ENCODE data around the gene NR4A2.
"Not testable (repeated sequence)": the region's sequence is repeated elsewhere in the genome, so short reads cannot be mapped to it uniquely, and the experiment has no call there.

Gene NR4A2

GRCh38 chr2:156319811-156320485 is 12.6 kb downstream of the NR4A2 start:
- Histone ChIP-seq H3K27me3 (ENCODE audit: control insufficient read depth, insufficient read depth, low read length) (peaks cover 84% of the 10 kb centered on the region), H3K27ac (ENCODE audit: low read depth, low read length) (no peak overlapping the region), H3K4me1 (ENCODE audit: control insufficient read depth, insufficient read depth, low read length) (peaks cover 6% of the 10 kb centered on the region), H3K36me3 (ENCODE audit: control insufficient read depth, insufficient read depth, low read length) (no peaks in the 10 kb centered on the region), H3K9ac (ENCODE audit: low read length) (no peak overlapping the region), H3K4me3 (ENCODE audit: low read depth, low read length) (peak overlapping the region; percentile 59), H3K9me3 (ENCODE audit: control insufficient read depth, insufficient read depth, low read depth, low read length) (no peaks in the 10 kb centered on the region; the same call in 1 of the 2 replicates)

GRCh38 chr2:156317631-156318030 is 14.9 kb downstream of the NR4A2 start:
- H3K36me3 ChIP-seq (ENCODE audit: control insufficient read depth, insufficient read depth, low read length), result no peaks in the 10 kb centered on the region
- H3K27me3 ChIP-seq (ENCODE audit: control insufficient read depth, insufficient read depth, low read length), result peaks cover 61% of the 10 kb centered on the region
- no peak overlapping the region for H3K4me3 ChIP-seq (ENCODE audit: low read depth, low read length)
- peaks cover 6% of the 10 kb centered on the region for H3K4me1 ChIP-seq (ENCODE audit: control insufficient read depth, insufficient read depth, low read length)
- no peak overlapping the region for H3K27ac ChIP-seq (ENCODE audit: low read depth, low read length)
- H3K9me3 ChIP-seq (ENCODE audit: control insufficient read depth, insufficient read depth, low read depth, low read length), result no peaks in the 10 kb centered on the region; the same call in 1 of the 2 replicates
- H3K9ac ChIP-seq (ENCODE audit: low read length), result no peak overlapping the region

GRCh38 chr2:156311976-156312375 is 20.5 kb downstream of the NR4A2 start:
- Histone ChIP-seq H3K4me1 (ENCODE audit: control insufficient read depth, insufficient read depth, low read length) (no peaks in the 10 kb centered on the region), H3K9ac (ENCODE audit: low read length) (no peak overlapping the region), H3K27ac (ENCODE audit: low read depth, low read length) (no peak overlapping the region), H3K4me3 (ENCODE audit: low read depth, low read length) (no peak overlapping the region), H3K9me3 (ENCODE audit: control insufficient read depth, insufficient read depth, low read depth, low read length) (no peaks in the 10 kb centered on the region), H3K36me3 (ENCODE audit: control insufficient read depth, insufficient read depth, low read length) (no peaks in the 10 kb centered on the region), H3K27me3 (ENCODE audit: control insufficient read depth, insufficient read depth, low read length) (peaks cover 5% of the 10 kb centered on the region; the same call in 1 of the 2 replicates)

- no peaks in the 10 kb centered on the region for H3K4me1 ChIP-seq (ENCODE audit: control insufficient read depth, insufficient read depth, low read length)
- no peak overlapping the region for H3K27ac ChIP-seq (ENCODE audit: low read depth, low read length)
- H3K9ac ChIP-seq (ENCODE audit: low read length), result no peak overlapping the region
- H3K36me3 ChIP-seq (ENCODE audit: control insufficient read depth, insufficient read depth, low read length), result no peaks in the 10 kb centered on the region
- H3K4me3 ChIP-seq (ENCODE audit: low read depth, low read length), result no peak overlapping the region
- peaks cover under 1% of the 10 kb centered on the region; the same call in 1 of the 2 replicates for H3K27me3 ChIP-seq (ENCODE audit: control insufficient read depth, insufficient read depth, low read length)
- H3K9me3 ChIP-seq (ENCODE audit: control insufficient read depth, insufficient read depth, low read depth, low read length), result no peaks in the 10 kb centered on the region
Observed at GRCh38 chr2:156310773-156311172, 21.7 kb downstream of the NR4A2 start.

GRCh38 chr2:156309917-156310316 is 22.6 kb downstream of the NR4A2 start:
- Histone ChIP-seq H3K4me3 (ENCODE audit: low read depth, low read length) (no peak overlapping the region), H3K9me3 (ENCODE audit: control insufficient read depth, insufficient read depth, low read depth, low read length) (no peaks in the 10 kb centered on the region), H3K27me3 (ENCODE audit: control insufficient read depth, insufficient read depth, low read length) (no peaks in the 10 kb centered on the region; the same call in 1 of the 2 replicates), H3K27ac (ENCODE audit: low read depth, low read length) (no peak overlapping the region), H3K36me3 (ENCODE audit: control insufficient read depth, insufficient read depth, low read length) (no peaks in the 10 kb centered on the region), H3K9ac (ENCODE audit: low read length) (no peak overlapping the region), H3K4me1 (ENCODE audit: control insufficient read depth, insufficient read depth, low read length) (no peaks in the 10 kb centered on the region)

GRCh38 chr2:156309167-156309566 is 23.4 kb downstream of the NR4A2 start:
- no peaks in the 10 kb centered on the region for H3K36me3 ChIP-seq (ENCODE audit: control insufficient read depth, insufficient read depth, low read length)

GRCh38 chr2:156306821-156307220 is 25.7 kb downstream of the NR4A2 start:
- Histone ChIP-seq H3K4me3 (ENCODE audit: low read depth, low read length) (no peak overlapping the region), H3K27ac (ENCODE audit: low read depth, low read length) (no peak overlapping the region), H3K36me3 (ENCODE audit: control insufficient read depth, insufficient read depth, low read length) (no peaks in the 10 kb centered on the region), H3K9me3 (ENCODE audit: control insufficient read depth, insufficient read depth, low read depth, low read length) (no peaks in the 10 kb centered on the region), H3K27me3 (ENCODE audit: control insufficient read depth, insufficient read depth, low read length) (no peaks in the 10 kb centered on the region), H3K9ac (ENCODE audit: low read length) (no peak overlapping the region), H3K4me1 (ENCODE audit: control insufficient read depth, insufficient read depth, low read length) (no peaks in the 10 kb centered on the region)

More at GRCh38 chr2:156309167-156309566, 23.4 kb downstream of the NR4A2 start:
- H3K27me3 ChIP-seq (ENCODE audit: control insufficient read depth, insufficient read depth, low read length), result no peaks in the 10 kb centered on the region
- H3K4me3 ChIP-seq (ENCODE audit: low read depth, low read length), result no peak overlapping the region
- H3K9me3 ChIP-seq (ENCODE audit: control insufficient read depth, insufficient read depth, low read depth, low read length), result no peaks in the 10 kb centered on the region
- H3K27ac ChIP-seq (ENCODE audit: low read depth, low read length), result no peak overlapping the region
- no peaks in the 10 kb centered on the region for H3K4me1 ChIP-seq (ENCODE audit: control insufficient read depth, insufficient read depth, low read length)
- no peak overlapping the region for H3K9ac ChIP-seq (ENCODE audit: low read length)

GRCh38 chr2:156305121-156305520 is 27.4 kb downstream of the NR4A2 start:
- Histone ChIP-seq H3K36me3 (ENCODE audit: control insufficient read depth, insufficient read depth, low read length) (no peaks in the 10 kb centered on the region), H3K9me3 (ENCODE audit: control insufficient read depth, insufficient read depth, low read depth, low read length) (no peaks in the 10 kb centered on the region), H3K4me1 (ENCODE audit: control insufficient read depth, insufficient read depth, low read length) (no peaks in the 10 kb centered on the region), H3K27me3 (ENCODE audit: control insufficient read depth, insufficient read depth, low read length) (no peaks in the 10 kb centered on the region), H3K9ac (ENCODE audit: low read length) (no peak overlapping the region), H3K27ac (ENCODE audit: low read depth, low read length) (no peak overlapping the region), H3K4me3 (ENCODE audit: low read depth, low read length) (no peak overlapping the region)

GRCh38 chr2:156300337-156300736 is 32.2 kb downstream of the NR4A2 start:
- no peak overlapping the region for H3K27ac ChIP-seq (ENCODE audit: low read depth, low read length)
- H3K4me3 ChIP-seq (ENCODE audit: low read depth, low read length), result no peak overlapping the region
- H3K9me3 ChIP-seq (ENCODE audit: control insufficient read depth, insufficient read depth, low read depth, low read length), result no peaks in the 10 kb centered on the region; the same call in 1 of the 2 replicates
- no peak overlapping the region for H3K9ac ChIP-seq (ENCODE audit: low read length)
- no peaks in the 10 kb centered on the region for H3K36me3 ChIP-seq (ENCODE audit: control insufficient read depth, insufficient read depth, low read length)
- H3K27me3 ChIP-seq (ENCODE audit: control insufficient read depth, insufficient read depth, low read length), result no peaks in the 10 kb centered on the region
- H3K4me1 ChIP-seq (ENCODE audit: control insufficient read depth, insufficient read depth, low read length), result no peaks in the 10 kb centered on the region

GRCh38 chr2:156294945-156295580 is 37.5 kb downstream of the NR4A2 start:
- Histone ChIP-seq H3K4me3 (ENCODE audit: low read depth, low read length) (no peak overlapping the region), H3K9ac (ENCODE audit: low read length) (no peak overlapping the region), H3K27ac (ENCODE audit: low read depth, low read length) (no peak overlapping the region), H3K4me1 (ENCODE audit: control insufficient read depth, insufficient read depth, low read length) (no peaks in the 10 kb centered on the region), H3K27me3 (ENCODE audit: control insufficient read depth, insufficient read depth, low read length) (no peaks in the 10 kb centered on the region), H3K36me3 (ENCODE audit: control insufficient read depth, insufficient read depth, low read length) (no peaks in the 10 kb centered on the region), H3K9me3 (ENCODE audit: control insufficient read depth, insufficient read depth, low read depth, low read length) (peaks cover 11% of the 10 kb centered on the region; the same call in 1 of the 2 replicates)

- H3K4me3 ChIP-seq (ENCODE audit: low read depth, low read length); H3K4me1 ChIP-seq (ENCODE audit: control insufficient read depth, insufficient read depth, low read length); H3K27me3 ChIP-seq (ENCODE audit: control insufficient read depth, insufficient read depth, low read length); H3K36me3 ChIP-seq (ENCODE audit: control insufficient read depth, insufficient read depth, low read length); H3K9ac ChIP-seq (ENCODE audit: low read length); H3K27ac ChIP-seq (ENCODE audit: low read depth, low read length): not testable (repeated sequence)
- H3K9me3 ChIP-seq (ENCODE audit: control insufficient read depth, insufficient read depth, low read depth, low read length), result peaks cover 11% of the 10 kb centered on the region; the same call in 1 of the 2 replicates
Observed at GRCh38 chr2:156293382-156293781, 39.1 kb downstream of the NR4A2 start.

Measured in HUES6 (cell line).